ENCODE data around the gene DTX2.
"Not testable (repeated sequence)": the region's sequence is repeated elsewhere in the genome, so short reads cannot be mapped to it uniquely, and the experiment has no call there.

DTX2 gene

GRCh38 chr7:76511911-76512885 lies 50.7 kb downstream of the DTX2 start:
- not testable (repeated sequence) for DNase-seq (ENCODE audit: low read depth in 2 of 2)

GRCh38 chr7:76512941-76513816 lies 51.7 kb downstream of the DTX2 start:
- DNase-seq (ENCODE audit: low read depth in 2 of 2), result no peak

GRCh38 chr7:76513817-76514799 lies 52.6 kb downstream of the DTX2 start:
- no peak for DNase-seq (ENCODE audit: low read depth in 2 of 2)

GRCh38 chr7:76514926-76515771 lies 53.6 kb downstream of the DTX2 start:
- no peak for DNase-seq (ENCODE audit: low read depth in 2 of 2)

- DNase-seq (ENCODE audit: low read depth in 2 of 2), result peak in 1 of 2 donors; percentile 24
Measured at GRCh38 chr7:76515999-76516443, 54.5 kb downstream of the DTX2 start.

- not testable (repeated sequence) for DNase-seq (ENCODE audit: low read depth in 2 of 2)
Measured at GRCh38 chr7:76516932-76517331, 55.4 kb downstream of the DTX2 start.

GRCh38 chr7:76526183-76526582 lies 64.7 kb downstream of the DTX2 start:
- DNase-seq (ENCODE audit: low read depth in 2 of 2), result not testable (repeated sequence)

- DNase-seq (ENCODE audit: low read depth in 2 of 2), result not testable (repeated sequence)
Measured at GRCh38 chr7:76531643-76532042, 70.1 kb downstream of the DTX2 start.

- DNase-seq (ENCODE audit: low read depth in 2 of 2), result not testable (repeated sequence)
Measured at GRCh38 chr7:76543197-76543596, 81.7 kb downstream of the DTX2 start, which contains the start of gene SPDYE16. Gene SPDYE16 (minus strand): TSS chr7:76543297. CDS start chr7:76541459, 1,838 bp downstream.

GRCh38 chr7:76549025-76549854 lies 87.7 kb downstream of the DTX2 start:
- peak; percentile 70 to 89 for DNase-seq (ENCODE audit: low read depth in 2 of 2)

GRCh38 chr7:76549855-76550248 lies 88.3 kb downstream of the DTX2 start:
- DNase-seq (ENCODE audit: low read depth in 2 of 2), result not testable (repeated sequence)

- not testable (repeated sequence) for DNase-seq (ENCODE audit: low read depth in 2 of 2)
Measured at GRCh38 chr7:76551992-76552391, 90.5 kb downstream of the DTX2 start.

Data from stimulated activated CD4-positive, alpha-beta T cell treated with anti-CD3 and anti-CD28 coated beads, Interleukin-4, amount 100 ng/mL, for 48 hours (primary cell).